HG03460 (cell line): ENCODE data around the gene CLDN15.
"Not testable (repeated sequence)": the region's sequence is repeated elsewhere in the genome, so short reads cannot be mapped to it uniquely, and the experiment has no call there.

Experiments used
- ATAC-seq: cut with Tn5 transposase; IDR thresholded peaks from one replicate; pipeline ENCODE4 v1.9.1; 2021; ENCODE audit not compliant: unreplicated experiment

The CLDN15 gene

GRCh38 chr7:101200504-101200861 lies 37.1 kb downstream of the CLDN15 start:
- no peak for ATAC-seq

- ATAC-seq: not testable (repeated sequence)
These were observed 38.1 kb downstream of the CLDN15 start for GRCh38 chr7:101199522-101199921.

- no peak for ATAC-seq
These were observed 39.1 kb downstream of the CLDN15 start for GRCh38 chr7:101198476-101198875.

GRCh38 chr7:101197991-101198390 lies 39.6 kb downstream of the CLDN15 start:
- ATAC-seq: no peak

GRCh38 chr7:101195884-101196283 lies 41.7 kb downstream of the CLDN15 start:
- no peak for ATAC-seq

GRCh38 chr7:101189109-101189508 lies 48.5 kb downstream of the CLDN15 start:
- ATAC-seq: no peak

GRCh38 chr7:101186844-101187428 lies 50.7 kb downstream of the CLDN15 start:
- ATAC-seq: no peak

- ATAC-seq: no peak
These were observed 51.4 kb downstream of the CLDN15 start for GRCh38 chr7:101186194-101186593.

- ATAC-seq: no peak
These were observed 52.3 kb downstream of the CLDN15 start for GRCh38 chr7:101185258-101185839.
